MM.1S (cell line): ENCODE data around the gene FUT3.

ENCODE experiments used
- DNase-seq: peaks from one replicate; pipeline ENCODE4 v3.0.0-alpha.2; 2015
- H2AFZ ChIP-seq: fragments of 300-600 bp; sonication (generic); 2 replicates; pipeline ENCODE4 v1.6.0; 2016; ENCODE audit warnings: antibody characterized with exemption, low read length
- H3F3A ChIP-seq: fragments of 300-600 bp; sonication (generic); 2 replicates; pipeline ENCODE4 v1.6.1; 2016; ENCODE audit warnings: mild to moderate bottlenecking, antibody characterized with exemption, low read length, moderate library complexity, mixed read lengths; ENCODE audit not compliant: insufficient read depth
- H3K27ac ChIP-seq: fragments of 300-600 bp; sonication (generic); 2 replicates; pipeline ENCODE4 v1.5.1; 2016; ENCODE audit warnings: mild to moderate bottlenecking, low read length
- H3K27me3 ChIP-seq: fragments of 300-600 bp; sonication (generic); replicated peaks from 2 replicates; pipeline ENCODE4 v1.6.0; 2016; ENCODE audit warnings: low read length; ENCODE audit not compliant: insufficient read depth
- H3K36me3 ChIP-seq: fragments of 300-600 bp; sonication (generic); replicated peaks from 2 replicates; pipeline ENCODE4 v1.6.1; 2016; ENCODE audit warnings: mild to moderate bottlenecking, low read length, mixed read lengths; ENCODE audit not compliant: insufficient read depth
- H3K4me1 ChIP-seq: fragments of 300-600 bp; sonication (generic); 2 replicates; pipeline ENCODE4 v1.6.1; 2016; ENCODE audit warnings: low read length, mixed read lengths
- H3K4me2 ChIP-seq: fragments of 300-600 bp; sonication (generic); 2 replicates; pipeline ENCODE4 v1.6.0; 2016; ENCODE audit warnings: low read depth, low read length
- H3K4me3 ChIP-seq: fragments of 300-600 bp; sonication (generic); 2 replicates; pipeline ENCODE4 v1.5.1; 2016; ENCODE audit warnings: low read length, mixed read lengths
- H3K79me2 ChIP-seq: fragments of 300-600 bp; sonication (generic); 2 replicates; pipeline ENCODE4 v1.6.1; 2016; ENCODE audit warnings: mixed run types, low read length, mixed read lengths
- H3K9ac ChIP-seq: fragments of 300-600 bp; sonication (generic); 2 replicates; pipeline ENCODE4 v1.6.1; 2016; ENCODE audit warnings: low read length, mixed read lengths
- H3K9me2 ChIP-seq: fragments of 300-600 bp; sonication (generic); replicated peaks from 2 replicates; pipeline ENCODE4 v1.6.1; 2016; ENCODE audit warnings: mild to moderate bottlenecking, low read length, mixed read lengths; ENCODE audit not compliant: insufficient read depth
- H3K9me3 ChIP-seq: fragments of 300-600 bp; sonication (generic); replicated peaks from 2 replicates; pipeline ENCODE4 v1.6.1; 2016; ENCODE audit warnings: mild to moderate bottlenecking, low read length, mixed read lengths; ENCODE audit not compliant: insufficient read depth
- H4K20me1 ChIP-seq: fragments of 300-600 bp; sonication (generic); 2 replicates; pipeline ENCODE4 v1.6.1; 2016; ENCODE audit warnings: mild to moderate bottlenecking, low read length, moderate library complexity, mixed read lengths; ENCODE audit not compliant: insufficient read depth
- CTCF ChIP-seq: fragments of 300-600 bp; sonication (generic); IDR thresholded peaks from 2 replicates; pipeline ENCODE4 v1.5.1; 2016; ENCODE audit warnings: antibody characterized with exemption, low read length, mixed read lengths
- EZH2 ChIP-seq: fragments of 300-600 bp; sonication (generic); optimal IDR thresholded peaks from 2 replicates; pipeline ENCODE3; 2017; ENCODE audit warnings: low read depth, mild to moderate bottlenecking, antibody characterized with exemption, low read length, mixed read lengths
- EZH2phosphoT487 ChIP-seq: fragments of 300-600 bp; sonication (generic); IDR thresholded peaks from 2 replicates; pipeline ENCODE4 v1.6.1; 2018; ENCODE audit warnings: antibody characterized with exemption, low read length

The FUT3 gene

DNA sequence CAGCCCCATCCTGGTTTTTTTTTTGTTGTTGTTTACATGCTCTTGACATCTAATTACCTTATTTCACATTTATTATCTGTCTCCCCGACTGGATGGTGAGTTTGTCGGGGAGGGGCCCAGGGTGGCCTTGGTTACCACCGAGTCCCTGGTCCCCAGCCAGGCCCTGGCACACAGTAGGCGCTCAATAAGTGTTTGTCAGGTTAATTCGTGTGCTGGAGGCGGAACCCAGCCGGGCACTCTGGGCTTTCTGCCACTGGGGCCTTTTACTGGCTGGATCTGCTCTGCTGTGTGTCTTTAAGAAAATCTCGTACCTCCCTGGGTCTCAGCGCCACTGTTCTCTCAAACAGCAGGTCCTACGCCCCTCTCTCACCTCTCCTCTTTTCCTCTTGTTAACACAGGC, 41.8 kb downstream of the FUT3 start:
- Histone ChIP-seq H4K20me1 (no peaks in the 10 kb centered on the region; the same call in 1 of the 2 replicates), H3K9ac (no peak overlapping the region), H3K4me2 (no peak overlapping the region), H3F3A (0 out of 2 replicates have a peak, but pooled peaks cover 6% of the 10 kb centered on the region), H3K79me2 (peaks cover 4% of the 10 kb centered on the region; the same call in 1 of the 2 replicates), H3K9me2 (no peaks in the 10 kb centered on the region), H2AFZ (no peak overlapping the region), H3K9me3 (no peaks in the 10 kb centered on the region), H3K4me1 (no peaks in the 10 kb centered on the region), H3K36me3 (no peaks in the 10 kb centered on the region), H3K27me3 (peaks cover 21% of the 10 kb centered on the region), H3K4me3 (no peak overlapping the region), H3K27ac (no peak overlapping the region)
- DNase-seq = no peak
- TF ChIP-seq CTCF (no peak), EZH2phosphoT487 (no peak), EZH2 (no peak)

DNA sequence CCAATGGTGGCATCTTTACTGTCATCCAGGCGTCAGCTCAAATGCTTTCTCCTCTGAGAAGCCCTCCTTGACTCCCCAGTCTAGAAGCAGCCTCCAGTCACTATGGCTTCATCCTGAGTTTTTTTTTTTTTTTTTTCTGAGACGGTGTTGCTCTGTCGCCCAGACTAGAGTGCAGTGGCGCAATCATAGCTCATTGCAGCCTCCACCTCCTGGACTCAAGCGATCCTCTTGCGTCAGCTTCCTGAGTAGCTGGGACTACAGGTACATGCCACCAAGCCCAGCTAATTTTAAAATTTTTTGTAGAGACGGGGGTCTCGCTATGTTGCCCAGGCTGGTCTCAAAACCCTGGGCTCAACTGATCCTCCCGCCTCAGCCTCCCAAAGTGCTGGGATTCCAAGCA, 42.2 kb downstream of the FUT3 start:
- peaks cover 18% of the 10 kb centered on the region for H3K27me3 ChIP-seq
- H2AFZ ChIP-seq = no peak overlapping the region
- no peaks in the 10 kb centered on the region; the same call in 1 of the 2 replicates for H4K20me1 ChIP-seq
- H3K9me2 ChIP-seq = no peaks in the 10 kb centered on the region
- no peak overlapping the region for H3K4me2 ChIP-seq
- no peak overlapping the region for H3K4me3 ChIP-seq
- H3K79me2 ChIP-seq = peaks cover 4% of the 10 kb centered on the region; the same call in 1 of the 2 replicates
- no peaks in the 10 kb centered on the region for H3K36me3 ChIP-seq
- H3K4me1 ChIP-seq = no peaks in the 10 kb centered on the region
- no peak for DNase-seq
- TF ChIP-seq CTCF (no peak), EZH2phosphoT487 (no peak), EZH2 (no peak)
- H3K27ac ChIP-seq = no peak overlapping the region
- no peaks in the 10 kb centered on the region for H3K9me3 ChIP-seq
- no peak overlapping the region for H3K9ac ChIP-seq
- H3F3A ChIP-seq = 0 out of 2 replicates have a peak, but pooled peaks cover 6% of the 10 kb centered on the region

DNA sequence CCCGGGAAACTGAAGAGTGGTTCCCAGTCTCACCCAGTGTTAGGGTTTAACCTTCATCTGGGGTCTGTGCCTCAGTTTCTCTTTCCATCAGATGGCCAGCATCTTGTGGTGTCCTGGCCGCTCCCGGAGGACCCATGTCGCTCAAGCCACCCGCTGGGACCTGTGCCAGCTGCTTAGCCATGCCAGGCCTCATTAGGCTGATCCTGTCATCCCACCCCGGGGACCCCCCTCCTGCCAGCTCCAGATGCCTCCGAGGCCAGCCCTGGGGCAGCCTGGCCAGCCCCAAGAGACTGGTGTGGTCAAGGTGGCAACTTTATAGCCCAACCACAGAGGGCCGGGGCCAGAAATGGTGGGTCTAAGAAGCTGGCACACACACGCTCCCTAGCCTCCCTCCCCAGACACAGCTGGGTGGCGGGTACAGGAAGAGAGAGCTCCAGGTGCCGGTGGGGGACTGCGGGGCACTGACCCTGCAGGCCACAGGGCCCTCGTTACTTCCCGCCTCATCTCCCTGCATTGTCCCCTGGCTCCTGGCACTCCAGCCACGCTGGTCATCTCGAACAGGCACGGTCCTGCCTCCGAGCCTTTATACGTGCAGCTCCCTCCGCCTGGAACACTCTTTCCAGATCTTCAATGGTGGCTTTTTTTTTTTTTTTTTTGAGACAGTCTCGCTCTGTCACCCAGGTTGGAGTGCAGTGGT, 43.0 kb downstream of the FUT3 start:
- TF ChIP-seq EZH2phosphoT487 (no peak), EZH2 (no peak), CTCF (no peak)
- H3K27ac ChIP-seq = no peak overlapping the region
- H3K4me1 ChIP-seq = peaks cover 4% of the 10 kb centered on the region; the same call in 1 of the 2 replicates
- H3K79me2 ChIP-seq = peaks cover 4% of the 10 kb centered on the region; the same call in 1 of the 2 replicates
- no peak overlapping the region for H3K4me2 ChIP-seq
- H4K20me1 ChIP-seq = no peaks in the 10 kb centered on the region; the same call in 1 of the 2 replicates
- H3K27me3 ChIP-seq = peaks cover 17% of the 10 kb centered on the region
- no peaks in the 10 kb centered on the region for H3K9me3 ChIP-seq
- H3K36me3 ChIP-seq = no peaks in the 10 kb centered on the region
- no peak overlapping the region for H3K9ac ChIP-seq
- H3K9me2 ChIP-seq = no peaks in the 10 kb centered on the region
- no peak overlapping the region for H3K4me3 ChIP-seq
- H3F3A ChIP-seq = 0 out of 2 replicates have a peak, but pooled peaks cover 6% of the 10 kb centered on the region
- no peak for DNase-seq
- no peak overlapping the region for H2AFZ ChIP-seq
